Gastroesophageal sphincter (tissue), 3 donors: ENCODE results near the gene PDLIM7.

Source experiments
- EP300 ChIP-seq: sonication (generic); formaldehyde crosslinking; IDR thresholded peaks from one replicate; pipeline ENCODE4 v1.6.1; 2017; ENCODE audit warnings: antibody characterized with exemption, mild to moderate bottlenecking
- POLR2AphosphoS5 ChIP-seq: sonication (generic); formaldehyde crosslinking; IDR thresholded peaks from one replicate; pipeline ENCODE4 v1.6.1; 2017; ENCODE audit warnings: antibody characterized with exemption
- TF ChIP-seq, protein P1 (sequence below), 4 experiments: fragments of 200-600 bp in 2 of 4; fragments of 450-650 bp in 2 of 4; sonication (generic) in 1 of 4; IDR thresholded peaks; one replicate each; pipeline ENCODE4 v1.5.1; 2017 to 2019; ENCODE audit warnings: antibody characterized with exemption in 4 of 4, mild to moderate bottlenecking in 2 of 4, moderate library complexity in 2 of 4

DNA sequence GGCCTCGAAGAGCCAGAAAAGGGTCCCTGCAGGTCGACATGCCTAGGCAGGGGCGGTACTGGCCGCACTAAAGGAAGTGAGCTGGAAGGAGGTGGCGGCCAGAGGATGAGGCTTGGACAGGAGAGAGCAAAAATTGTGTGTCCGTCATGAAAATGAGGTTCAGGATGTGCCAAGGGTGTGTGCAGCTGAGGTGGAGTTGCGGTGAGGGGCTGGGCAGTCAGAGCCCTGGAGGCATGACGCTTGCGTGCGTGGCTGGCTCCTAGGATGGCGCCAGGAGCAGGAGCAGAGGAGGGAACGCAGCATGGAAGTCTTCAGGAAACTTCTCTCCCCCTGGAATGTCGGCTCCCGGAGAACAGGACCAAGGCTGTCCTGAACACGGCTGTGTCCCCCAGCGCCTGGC lies 5.5 kb upstream of the PDLIM7 start:
- TF ChIP-seq, protein P1, sequence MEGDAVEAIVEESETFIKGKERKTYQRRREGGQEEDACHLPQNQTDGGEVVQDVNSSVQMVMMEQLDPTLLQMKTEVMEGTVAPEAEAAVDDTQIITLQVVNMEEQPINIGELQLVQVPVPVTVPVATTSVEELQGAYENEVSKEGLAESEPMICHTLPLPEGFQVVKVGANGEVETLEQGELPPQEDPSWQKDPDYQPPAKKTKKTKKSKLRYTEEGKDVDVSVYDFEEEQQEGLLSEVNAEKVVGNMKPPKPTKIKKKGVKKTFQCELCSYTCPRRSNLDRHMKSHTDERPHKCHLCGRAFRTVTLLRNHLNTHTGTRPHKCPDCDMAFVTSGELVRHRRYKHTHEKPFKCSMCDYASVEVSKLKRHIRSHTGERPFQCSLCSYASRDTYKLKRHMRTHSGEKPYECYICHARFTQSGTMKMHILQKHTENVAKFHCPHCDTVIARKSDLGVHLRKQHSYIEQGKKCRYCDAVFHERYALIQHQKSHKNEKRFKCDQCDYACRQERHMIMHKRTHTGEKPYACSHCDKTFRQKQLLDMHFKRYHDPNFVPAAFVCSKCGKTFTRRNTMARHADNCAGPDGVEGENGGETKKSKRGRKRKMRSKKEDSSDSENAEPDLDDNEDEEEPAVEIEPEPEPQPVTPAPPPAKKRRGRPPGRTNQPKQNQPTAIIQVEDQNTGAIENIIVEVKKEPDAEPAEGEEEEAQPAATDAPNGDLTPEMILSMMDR (IDR thresholded peaks at IDR 0.05): no peak
- no peak for TF ChIP-seq POLR2AphosphoS5
- TF ChIP-seq EP300: no peak
